ENCODE measurements around the gene ATP2A1. TPM values are rescaled to one million over a fixed set of nuclear protein-coding genes. Genes with fewer than 3 reads are reported as not detected.
A peak's percentile ranks its signal among the peaks of the same experiment; 100 is the strongest.

The ATP2A1 gene
- total and polyA plus RNA-seq, 2 of the 13 experiments (the other 11 are each of a cell fraction or from before 2014, with no cell fraction given): 3.2 to 12.5 TPM

- TF ChIP-seq PAXIP1 (CRISPR knock-in tag; conservative IDR thresholded peaks at IDR 0.05) (no peak; the same call in 1 of the 2 replicates), FUBP1 (CRISPR knock-in tag; IDR thresholded peaks at IDR 0.05; ENCODE audit: borderline replicate concordance) (0 out of 2 replicates have a peak, but pooled peaks have one; percentile 38), ZNF547 (CRISPR knock-in tag; IDR thresholded peaks at IDR 0.05) (peak; percentile 93), NFYC (CRISPR knock-in tag; IDR thresholded peaks at IDR 0.05) (no peak; the same call in 1 of the 2 replicates), ZNF160 (CRISPR knock-in tag; IDR thresholded peaks at IDR 0.05) (peak; percentile 61), HBP1 (CRISPR knock-in tag; IDR thresholded peaks at IDR 0.05; ENCODE audit: low read depth) (peak; percentile 41; the same call in 1 of the 2 replicates), NPAS2 (CRISPR knock-in tag; IDR thresholded peaks at IDR 0.05; ENCODE audit: borderline replicate concordance) (no peak), NCOA2 (CRISPR knock-in tag; IDR thresholded peaks at IDR 0.05) (0 out of 2 replicates have a peak, but pooled peaks have one; percentile 40), ZNF616 (CRISPR knock-in tag; IDR thresholded peaks at IDR 0.05; ENCODE audit: low read depth) (peak; percentile 47; the same call in 1 of the 2 replicates), PCBP1 (IDR thresholded peaks at IDR 0.05; ENCODE audit: borderline replicate concordance, low read depth, low read length) (peak; percentile 72; the same call in 1 of the 2 replicates), CTCF (CRISPR knock-in tag; IDR thresholded peaks at IDR 0.05) (peak; percentile 29), ZNF782 (CRISPR knock-in tag; IDR thresholded peaks at IDR 0.05; ENCODE audit: borderline replicate concordance) (no peak; the same call in 1 of the 2 replicates), TSC22D2 (CRISPR knock-in tag; IDR thresholded peaks at IDR 0.05; ENCODE audit: borderline replicate concordance) (0 out of 2 replicates have a peak, but pooled peaks have one; percentile 11), MLLT10 (CRISPR knock-in tag; IDR thresholded peaks at IDR 0.05) (no peak), TAF1 (CRISPR knock-in tag; IDR thresholded peaks at IDR 0.05) (peak; percentile 66), ZFP36L1 (CRISPR knock-in tag; IDR thresholded peaks at IDR 0.05) (0 out of 2 replicates have a peak, but pooled peaks have one; percentile 41), ZUFSP (CRISPR knock-in tag; IDR thresholded peaks at IDR 0.05; ENCODE audit: borderline replicate concordance) (no peak)
Measured at GRCh38 chr16:28925386-28926228, 47.3 kb downstream of the ATP2A1 start (continued).

Data from HepG2 (cell line).